ENCODE data around the gene MXRA7. TPM values are rescaled to one million over a fixed set of nuclear protein-coding genes. Genes with fewer than 3 reads are reported as not detected.

MXRA7 gene
- total and polyA plus RNA-seq, 2 donors (not counting 1 experiment from before 2014, with no cell fraction given) = 5.5 to 16.1 TPM

DNA sequence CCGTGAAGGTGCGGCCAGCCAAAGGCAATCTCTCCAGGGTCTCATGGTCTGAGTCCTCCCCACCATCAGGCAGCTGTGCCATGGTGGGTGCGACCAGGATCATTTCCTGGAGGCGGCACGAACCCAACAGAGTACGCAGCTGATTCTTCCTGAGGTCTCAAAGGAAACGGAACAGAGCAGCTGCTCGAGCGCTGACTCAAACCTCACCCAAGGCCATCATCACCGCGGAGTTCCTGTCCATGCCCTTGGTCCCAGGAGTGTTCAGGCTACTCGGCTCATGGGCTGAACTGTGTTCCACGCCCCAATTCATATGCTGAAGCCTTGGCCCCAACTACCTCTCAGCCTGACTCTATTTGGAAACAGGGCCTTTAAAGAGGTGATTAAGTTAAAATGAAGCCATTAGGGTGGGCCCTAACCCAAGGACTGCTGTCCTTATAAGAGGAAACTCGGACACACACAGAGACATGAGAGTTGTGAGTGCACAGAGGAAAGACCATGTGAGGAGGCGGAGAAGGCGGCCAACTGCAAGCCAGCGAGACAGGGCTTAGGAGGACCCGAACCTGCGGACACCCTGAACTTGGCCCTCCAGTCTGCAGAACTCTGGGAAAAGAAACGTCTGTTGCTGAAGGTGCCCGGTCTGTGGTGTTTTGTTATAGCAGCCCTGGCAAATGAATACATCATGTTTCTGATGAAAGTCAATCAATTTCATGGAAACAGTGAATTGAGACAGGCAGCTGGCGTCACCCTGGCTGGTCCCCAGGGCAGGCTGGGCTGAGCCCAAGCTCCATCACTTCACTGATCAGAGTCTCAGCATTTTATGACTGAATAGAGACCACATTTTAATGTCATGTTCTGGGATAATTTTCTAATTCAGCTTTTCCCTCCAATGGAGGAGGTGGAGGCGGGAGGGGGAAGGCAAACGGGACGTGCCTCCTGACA, 13.7 kb downstream of the MXRA7 start:
- H3K27me3 Mint-ChIP-seq = peaks cover 3% of the 10 kb centered on the region
- no peak overlapping the region for H3K4me3 Mint-ChIP-seq
- 45% methylated on average over 24 of the region's 25 CpGs for WGBS (ENCODE audit: insufficient coverage)
- peak overlapping the region; percentile 55 for H3K4me2 ChIP-seq (replicated peaks; ENCODE audit: low read depth, low read length, poor library complexity, severe bottlenecking)
- H3K79me2 ChIP-seq (ENCODE audit: control insufficient read depth, insufficient read depth, low read length) = peaks cover 17% of the 10 kb centered on the region
- peak; percentile 49 for ATAC-seq (ENCODE audit: low read depth)
- H3K9me3 Mint-ChIP-seq (ENCODE audit: insufficient read depth) = no peaks in the 10 kb centered on the region
- no peaks in the 10 kb centered on the region for H3K36me3 ChIP-seq (replicated peaks in 1 of 2; ENCODE audit: control extremely low read depth in 1 of 2, control insufficient read depth in 1 of 2, extremely low read depth in 1 of 2, insufficient read depth in 2 of 2, low read length in 1 of 2)
- DNase-seq = no peak
- intact Hi-C loops (cut with micrococcal nuclease) = no loop called here
- peak overlapping the region; percentile 53 for H3K27ac Mint-ChIP-seq
- H3K4me1 ChIP-seq (ENCODE audit: control insufficient read depth in 2 of 2, insufficient read depth in 2 of 2, low read length in 2 of 2) = peaks cover 7 to 12% of the 10 kb centered on the region in 2 donors
- ChIA-PET POLR2A (interaction anchor here (0.7 kb wide), 1 partner anchor 169 kb away, joined by 3 read pairs; no protein-coding TSS in a partner anchor), CTCF (interaction anchor here (0.9 to 2.0 kb wide), 3 partner anchors 15 to 233 kb away, joined by 3 to 13 read pairs (median 4); no protein-coding TSS in a partner anchor)
- H3K27ac ChIP-seq (ENCODE audit: low read length in 2 of 2) = peak overlapping the region in 1 of 2 donors; percentile 41
- H3K4me1 Mint-ChIP-seq = peaks cover 12% of the 10 kb centered on the region
- TF ChIP-seq, protein P1, sequence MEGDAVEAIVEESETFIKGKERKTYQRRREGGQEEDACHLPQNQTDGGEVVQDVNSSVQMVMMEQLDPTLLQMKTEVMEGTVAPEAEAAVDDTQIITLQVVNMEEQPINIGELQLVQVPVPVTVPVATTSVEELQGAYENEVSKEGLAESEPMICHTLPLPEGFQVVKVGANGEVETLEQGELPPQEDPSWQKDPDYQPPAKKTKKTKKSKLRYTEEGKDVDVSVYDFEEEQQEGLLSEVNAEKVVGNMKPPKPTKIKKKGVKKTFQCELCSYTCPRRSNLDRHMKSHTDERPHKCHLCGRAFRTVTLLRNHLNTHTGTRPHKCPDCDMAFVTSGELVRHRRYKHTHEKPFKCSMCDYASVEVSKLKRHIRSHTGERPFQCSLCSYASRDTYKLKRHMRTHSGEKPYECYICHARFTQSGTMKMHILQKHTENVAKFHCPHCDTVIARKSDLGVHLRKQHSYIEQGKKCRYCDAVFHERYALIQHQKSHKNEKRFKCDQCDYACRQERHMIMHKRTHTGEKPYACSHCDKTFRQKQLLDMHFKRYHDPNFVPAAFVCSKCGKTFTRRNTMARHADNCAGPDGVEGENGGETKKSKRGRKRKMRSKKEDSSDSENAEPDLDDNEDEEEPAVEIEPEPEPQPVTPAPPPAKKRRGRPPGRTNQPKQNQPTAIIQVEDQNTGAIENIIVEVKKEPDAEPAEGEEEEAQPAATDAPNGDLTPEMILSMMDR (IDR thresholded peaks at IDR 0.05) = no peak
- TF ChIP-seq EZH2 (IDR thresholded peaks at IDR 0.05; ENCODE audit: borderline replicate concordance, insufficient read depth, low read depth, low read length, poor library complexity, severe bottlenecking) = no peak
- H2AFZ ChIP-seq (ENCODE audit: insufficient read depth, low read depth, low read length, poor library complexity, severe bottlenecking) = peak overlapping the region; percentile 55
- H3K4me3 ChIP-seq (ENCODE audit: control extremely low read depth in 1 of 5, extremely low read depth in 1 of 5, insufficient read depth in 1 of 5, low read depth in 2 of 5, low read length in 4 of 5) = no peak overlapping the region
- no peaks in the 10 kb centered on the region for H3K9me3 ChIP-seq (ENCODE audit: control extremely low read depth in 1 of 3, control insufficient read depth in 2 of 3, insufficient read depth in 1 of 3, low read length in 2 of 3)
- no peak overlapping the region for H3K9ac ChIP-seq (ENCODE audit: low read length)
- H3K27me3 ChIP-seq (replicated peaks in 1 of 4; ENCODE audit: control extremely low read depth in 1 of 4, control insufficient read depth in 3 of 4, insufficient read depth in 4 of 4, low read length in 3 of 4) = peaks cover 0 to 9% (median 0%) of the 10 kb centered on the region in 4 experiments
- H4K20me1 ChIP-seq (ENCODE audit: control insufficient read depth, insufficient read depth, low read length, poor library complexity, severe bottlenecking) = no peaks in the 10 kb centered on the region

All from B cell (primary cell).